OCI-LY1 (cell line): Measurements from ENCODE around the gene ARL15.

Source experiments
- H2AFZ ChIP-seq: fragments of 200-600 bp; sonication (generic), shearing (Covaris generic); 2 replicates; pipeline ENCODE4 v1.6.0; 2014; ENCODE audit warnings: antibody characterized with exemption, mild to moderate bottlenecking, low read length
- H3F3A ChIP-seq: fragments of 200-600 bp; sonication (generic), shearing (Covaris generic); 2 replicates; pipeline ENCODE4 v1.6.0; 2014; ENCODE audit warnings: mild to moderate bottlenecking, antibody characterized with exemption, low read length, moderate library complexity; ENCODE audit not compliant: insufficient read depth
- H3K27ac ChIP-seq: fragments of 200-600 bp; sonication (generic); 2 replicates; pipeline ENCODE4 v1.5.1; 2014; ENCODE audit warnings: low read length, mixed run types, mild to moderate bottlenecking, low read depth; ENCODE audit not compliant: poor library complexity, severe bottlenecking
- H3K27me3 ChIP-seq: fragments of 200-600 bp; sonication (generic); 2 replicates; pipeline ENCODE4 v1.6.0; 2014; ENCODE audit warnings: antibody characterized with exemption, mild to moderate bottlenecking, low read length, moderate library complexity; ENCODE audit not compliant: insufficient read depth
- H3K36me3 ChIP-seq: fragments of 200-600 bp; sonication (generic); 2 replicates; pipeline ENCODE4 v1.6.1; 2014; ENCODE audit warnings: mild to moderate bottlenecking, antibody characterized with exemption, low read length, moderate library complexity, mixed read lengths; ENCODE audit not compliant: insufficient read depth
- H3K4me1 ChIP-seq: fragments of 200-600 bp; sonication (generic); 2 replicates; pipeline ENCODE4 v1.5.1; 2014; ENCODE audit warnings: mild to moderate bottlenecking, low read length, moderate library complexity; ENCODE audit not compliant: insufficient read depth, severe bottlenecking
- H3K4me2 ChIP-seq: fragments of 200-600 bp; sonication (generic), shearing (Covaris generic); 2 replicates; pipeline ENCODE4 v1.6.1; 2014; ENCODE audit warnings: low read length
- H3K4me3 ChIP-seq: fragments of 200-600 bp; sonication (generic); 2 replicates; pipeline ENCODE4 v1.5.1; 2014; ENCODE audit warnings: low read length, low read depth, mild to moderate bottlenecking, mixed read lengths; ENCODE audit not compliant: poor library complexity, severe bottlenecking
- H3K79me2 ChIP-seq: fragments of 200-600 bp; shearing (Covaris generic); 2 replicates; pipeline ENCODE4 v1.6.1; 2016; ENCODE audit warnings: mixed run types, low read length, mixed read lengths; ENCODE audit not compliant: insufficient read depth
- H3K9ac ChIP-seq: fragments of 200-600 bp; sonication (generic), shearing (Covaris generic); 2 replicates; pipeline ENCODE4 v1.6.1; 2014; ENCODE audit warnings: mild to moderate bottlenecking, low read length, mixed read lengths
- H3K9me2 ChIP-seq: fragments of 200-600 bp; sonication (generic), shearing (Covaris generic); 2 replicates; pipeline ENCODE4 v1.6.1; 2014; ENCODE audit warnings: low read depth, mild to moderate bottlenecking, low read length, mixed read lengths
- H3K9me3 ChIP-seq: fragments of 200-600 bp; shearing (Covaris generic); 2 replicates; pipeline ENCODE4 v1.6.1; 2014; ENCODE audit warnings: low read length, mixed read lengths
- H4K20me1 ChIP-seq: fragments of 200-600 bp; sonication (generic), shearing (Covaris generic); 2 replicates; pipeline ENCODE4 v1.6.0; 2016; ENCODE audit warnings: mild to moderate bottlenecking, low read length; ENCODE audit not compliant: insufficient read depth
- EZH2 ChIP-seq: fragments of 200-600 bp; sonication (generic), shearing (Covaris generic); IDR thresholded peaks from 2 replicates; pipeline ENCODE4 v1.8.0; 2017; ENCODE audit warnings: borderline replicate concordance, mixed run types, mild to moderate bottlenecking, antibody characterized with exemption, low read length, moderate library complexity, mixed read lengths
- TF ChIP-seq, protein P1 (sequence below): fragments of 200-600 bp; sonication (generic), shearing (Covaris generic); IDR thresholded peaks from 2 replicates; pipeline ENCODE4 v1.5.1; 2017; ENCODE audit warnings: mild to moderate bottlenecking, antibody characterized with exemption, low read length, moderate library complexity, mixed read lengths

The ARL15 gene

GRCh38 chr5:54084696-54085095, 225.7 kb downstream of the ARL15 start:
- TF ChIP-seq, protein P1, sequence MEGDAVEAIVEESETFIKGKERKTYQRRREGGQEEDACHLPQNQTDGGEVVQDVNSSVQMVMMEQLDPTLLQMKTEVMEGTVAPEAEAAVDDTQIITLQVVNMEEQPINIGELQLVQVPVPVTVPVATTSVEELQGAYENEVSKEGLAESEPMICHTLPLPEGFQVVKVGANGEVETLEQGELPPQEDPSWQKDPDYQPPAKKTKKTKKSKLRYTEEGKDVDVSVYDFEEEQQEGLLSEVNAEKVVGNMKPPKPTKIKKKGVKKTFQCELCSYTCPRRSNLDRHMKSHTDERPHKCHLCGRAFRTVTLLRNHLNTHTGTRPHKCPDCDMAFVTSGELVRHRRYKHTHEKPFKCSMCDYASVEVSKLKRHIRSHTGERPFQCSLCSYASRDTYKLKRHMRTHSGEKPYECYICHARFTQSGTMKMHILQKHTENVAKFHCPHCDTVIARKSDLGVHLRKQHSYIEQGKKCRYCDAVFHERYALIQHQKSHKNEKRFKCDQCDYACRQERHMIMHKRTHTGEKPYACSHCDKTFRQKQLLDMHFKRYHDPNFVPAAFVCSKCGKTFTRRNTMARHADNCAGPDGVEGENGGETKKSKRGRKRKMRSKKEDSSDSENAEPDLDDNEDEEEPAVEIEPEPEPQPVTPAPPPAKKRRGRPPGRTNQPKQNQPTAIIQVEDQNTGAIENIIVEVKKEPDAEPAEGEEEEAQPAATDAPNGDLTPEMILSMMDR: no peak
- TF ChIP-seq EZH2: no peak
- Histone ChIP-seq H3K9ac (no peak overlapping the region), H3K27me3 (no peaks in the 10 kb centered on the region), H3K4me3 (no peak overlapping the region), H3K4me1 (no peaks in the 10 kb centered on the region), H4K20me1 (no peaks in the 10 kb centered on the region), H3K27ac (no peak overlapping the region), H3K9me2 (no peaks in the 10 kb centered on the region), H2AFZ (no peak overlapping the region), H3K4me2 (no peak overlapping the region), H3F3A (no peaks in the 10 kb centered on the region; the same call in none of the 2 replicates), H3K36me3 (peaks cover 83% of the 10 kb centered on the region), H3K79me2 (peaks cover 3% of the 10 kb centered on the region; the same call in 1 of the 2 replicates), H3K9me3 (peaks cover 7% of the 10 kb centered on the region)

DNA sequence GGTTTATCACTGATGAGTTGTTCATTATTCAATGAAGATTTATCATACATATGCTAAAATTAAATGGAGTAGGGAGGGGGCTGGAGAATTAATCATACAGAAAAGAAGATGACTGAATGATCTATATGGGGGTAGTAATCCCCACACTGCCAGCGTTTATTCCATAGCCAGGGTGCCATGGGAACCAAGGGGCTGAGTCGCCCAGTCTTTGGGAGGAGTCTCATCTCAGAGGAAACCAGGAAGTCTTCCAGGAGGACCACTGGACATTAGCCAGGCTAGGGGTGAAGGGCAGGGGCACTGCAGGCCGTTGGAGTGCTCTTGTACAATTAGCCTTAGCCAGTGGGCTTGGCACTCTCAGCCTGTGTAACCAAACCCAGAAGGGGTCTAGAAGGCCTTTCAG, 226.5 kb downstream of the ARL15 start:
- H3K4me2 ChIP-seq: no peak overlapping the region
- no peak overlapping the region for H2AFZ ChIP-seq
- H3K9ac ChIP-seq: no peak overlapping the region
- no peak overlapping the region for H3K4me3 ChIP-seq
- H3K9me2 ChIP-seq: no peaks in the 10 kb centered on the region
- TF ChIP-seq, protein P1: no peak
- TF ChIP-seq EZH2: no peak
- no peaks in the 10 kb centered on the region; the same call in none of the 2 replicates for H3F3A ChIP-seq
- H3K36me3 ChIP-seq: peaks cover 77% of the 10 kb centered on the region
- no peaks in the 10 kb centered on the region for H3K27me3 ChIP-seq
- H3K27ac ChIP-seq: no peak overlapping the region
- H3K9me3 ChIP-seq: peaks cover 7% of the 10 kb centered on the region
- H3K4me1 ChIP-seq: no peaks in the 10 kb centered on the region
- peaks cover 3% of the 10 kb centered on the region; the same call in 1 of the 2 replicates for H3K79me2 ChIP-seq
- no peaks in the 10 kb centered on the region for H4K20me1 ChIP-seq

GRCh38 chr5:54083245-54083644, 227.1 kb downstream of the ARL15 start:
- H3F3A ChIP-seq: no peaks in the 10 kb centered on the region; the same call in none of the 2 replicates
- no peaks in the 10 kb centered on the region for H3K4me1 ChIP-seq
- TF ChIP-seq, protein P1: no peak
- TF ChIP-seq EZH2: no peak
- H3K27ac ChIP-seq: no peak overlapping the region
- no peak overlapping the region for H3K4me2 ChIP-seq
- peaks cover 3% of the 10 kb centered on the region; the same call in 1 of the 2 replicates for H3K79me2 ChIP-seq
- no peaks in the 10 kb centered on the region for H4K20me1 ChIP-seq
- peaks cover 74% of the 10 kb centered on the region for H3K36me3 ChIP-seq
- H3K9me2 ChIP-seq: no peaks in the 10 kb centered on the region
- no peaks in the 10 kb centered on the region for H3K27me3 ChIP-seq
- H3K4me3 ChIP-seq: no peak overlapping the region
- peaks cover 7% of the 10 kb centered on the region for H3K9me3 ChIP-seq
- no peak overlapping the region for H3K9ac ChIP-seq
- H2AFZ ChIP-seq: no peak overlapping the region
